GM18907 (cell line): ENCODE data around the gene RALGDS.

Source experiments
- ATAC-seq: cut with Tn5 transposase; IDR thresholded peaks from one replicate; pipeline ENCODE4 v1.9.1; 2021; ENCODE audit warnings: mild to moderate bottlenecking, moderate library complexity; ENCODE audit not compliant: unreplicated experiment

RALGDS gene

GRCh38 chr9:133055788-133056420 lies 65.1 kb downstream of the RALGDS start:
- ATAC-seq: no peak

DNA sequence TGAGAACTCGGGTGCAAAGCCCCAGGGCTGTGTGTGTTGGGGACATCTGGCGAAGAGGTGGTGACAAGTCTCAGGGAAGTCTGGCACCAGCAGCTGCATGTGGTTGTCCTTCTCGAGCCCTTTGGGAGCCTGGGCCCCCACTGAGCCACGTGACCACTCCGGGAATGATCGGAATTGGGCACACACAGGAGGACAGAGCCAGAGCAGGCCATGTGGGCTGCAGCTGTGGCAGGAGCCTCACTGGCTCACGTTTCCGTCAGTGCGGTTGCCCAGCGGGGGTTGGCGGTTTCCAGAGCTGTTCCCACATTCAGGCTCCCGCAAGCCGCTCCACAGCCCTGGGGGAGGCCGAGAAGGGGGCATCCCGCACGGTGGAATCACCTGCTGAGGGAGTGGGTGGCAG lies 66.1 kb downstream of the RALGDS start:
- ATAC-seq: no peak

GRCh38 chr9:133054194-133054890 lies 66.7 kb downstream of the RALGDS start:
- ATAC-seq: no peak

DNA sequence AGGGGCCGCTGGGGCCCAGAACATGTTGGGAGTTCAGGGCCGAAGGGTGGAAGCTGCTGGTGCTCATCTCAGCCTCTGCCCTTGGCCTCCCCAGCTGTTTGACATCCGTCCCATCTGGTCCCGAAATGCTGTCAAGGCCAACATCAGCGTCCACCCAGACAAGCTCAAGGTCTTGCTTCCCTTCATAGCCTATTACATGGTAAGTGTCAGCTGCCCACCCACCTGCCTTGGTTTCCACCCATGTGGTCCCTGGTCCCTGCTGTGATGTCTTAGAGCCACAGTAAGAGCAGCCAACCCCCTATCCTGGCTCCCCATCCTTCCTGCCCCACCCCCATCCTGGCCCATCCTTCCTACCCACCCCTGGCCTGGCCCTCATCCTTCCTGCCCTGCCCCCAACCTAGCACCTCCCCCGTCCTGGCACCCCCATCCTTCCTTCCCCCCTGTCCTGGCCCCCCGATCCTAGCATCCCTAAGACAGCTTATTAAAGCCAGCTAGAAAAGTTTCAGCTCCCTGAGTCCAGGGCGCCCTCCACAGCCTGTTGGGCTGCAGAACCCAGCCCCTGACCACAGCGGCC lies 69.0 kb downstream of the RALGDS start:
- ATAC-seq: no peak

DNA sequence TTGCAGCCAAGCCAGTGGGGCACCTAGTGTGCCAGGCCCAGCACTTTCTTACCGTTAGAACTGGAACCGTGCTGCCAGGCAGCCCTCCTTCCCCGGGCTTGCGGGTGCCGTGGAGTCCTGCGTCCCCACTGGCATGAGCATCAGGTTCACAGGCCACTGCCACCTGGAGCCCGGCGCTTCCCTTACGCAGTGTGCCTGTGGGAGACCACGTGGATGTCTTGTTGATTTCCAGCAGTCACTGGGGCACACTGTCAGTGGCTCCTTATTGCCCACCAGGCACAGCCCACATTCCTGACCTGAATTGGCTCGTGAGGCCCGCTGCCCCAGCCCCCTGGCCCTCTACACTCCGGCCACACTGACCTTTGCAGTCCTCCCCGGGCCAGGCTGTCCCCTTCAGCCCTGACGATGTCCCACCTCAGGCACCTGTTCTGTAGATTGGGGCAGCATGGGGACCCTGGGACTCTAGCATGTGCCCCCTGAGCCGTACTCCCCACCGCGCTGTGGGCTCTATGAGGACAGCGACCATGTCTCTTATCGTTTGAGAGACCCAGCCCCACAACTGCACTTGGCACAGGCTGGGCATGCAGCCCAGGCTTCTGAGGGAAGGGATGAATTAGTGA lies 69.6 kb downstream of the RALGDS start:
- no peak for ATAC-seq

GRCh38 chr9:133050781-133051180 lies 70.3 kb downstream of the RALGDS start:
- no peak for ATAC-seq

DNA sequence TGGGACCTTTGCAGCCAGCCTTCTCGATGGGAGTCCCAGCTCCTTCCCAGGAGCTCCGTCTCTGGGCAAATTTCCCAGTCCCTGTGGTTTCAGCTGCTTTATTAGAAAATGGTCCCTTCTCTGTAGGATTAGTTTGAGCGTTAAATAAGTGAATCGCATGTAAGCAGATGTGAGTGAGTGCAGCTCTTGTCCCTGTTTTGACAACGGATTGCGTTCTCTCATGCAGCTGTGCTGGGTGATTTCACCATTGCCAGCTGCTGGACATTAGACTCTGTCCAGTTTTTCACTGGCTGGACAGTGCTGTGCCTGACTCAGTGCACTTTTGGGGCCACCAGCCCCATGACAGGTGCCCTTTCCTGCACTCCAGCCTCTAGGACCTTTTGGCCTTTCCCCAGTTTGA lies 70.9 kb downstream of the RALGDS start:
- ATAC-seq: no peak

GRCh38 chr9:133049043-133049442 lies 72.0 kb downstream of the RALGDS start:
- ATAC-seq: no peak

DNA sequence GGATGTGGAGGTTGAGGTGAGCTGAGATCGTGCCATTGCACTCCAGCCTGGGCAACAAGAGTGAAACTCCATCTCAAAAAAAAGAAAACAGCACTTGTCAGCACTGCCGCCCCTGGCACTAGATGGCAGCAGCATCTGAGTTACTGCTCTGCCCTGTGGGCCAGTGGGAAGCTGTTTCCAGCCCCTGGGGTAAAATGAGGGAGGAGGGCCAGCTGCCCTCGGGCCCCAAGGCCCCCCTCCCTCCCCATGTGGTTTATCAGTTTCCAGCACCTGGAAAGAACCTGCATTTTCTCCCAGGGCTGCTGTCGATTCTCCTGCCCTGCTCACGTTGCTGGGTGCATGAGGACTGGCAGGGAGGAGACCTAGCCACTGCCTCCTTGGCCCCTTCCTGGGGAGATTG lies 72.4 kb downstream of the RALGDS start:
- ATAC-seq: no peak
